ENCODE results near the gene PRTG.
"Not testable (repeated sequence)": the region's sequence is repeated elsewhere in the genome, so short reads cannot be mapped to it uniquely, and the experiment has no call there.

PRTG gene

DNA sequence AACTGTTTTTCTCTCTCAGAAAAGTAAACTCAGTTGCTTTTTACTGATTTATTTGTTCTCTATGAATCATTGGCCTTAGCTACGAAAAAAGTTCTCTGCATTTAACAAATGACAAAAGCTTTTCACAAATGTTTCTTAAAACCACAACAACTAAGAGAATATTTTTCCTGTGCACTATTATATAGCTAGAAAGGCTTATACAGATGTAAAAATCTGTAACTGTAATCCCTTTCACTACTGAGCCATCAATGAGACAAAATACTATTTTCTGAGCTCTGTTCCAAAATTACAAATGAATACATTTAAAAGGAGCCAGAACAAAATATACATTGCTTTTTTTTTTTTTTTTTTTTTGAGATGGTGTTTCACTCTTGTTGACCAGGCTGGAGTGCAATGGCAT is 109.2 kb downstream of the PRTG start:
- no peak for DNase-seq (ENCODE audit: low read depth in 2 of 2)

DNA sequence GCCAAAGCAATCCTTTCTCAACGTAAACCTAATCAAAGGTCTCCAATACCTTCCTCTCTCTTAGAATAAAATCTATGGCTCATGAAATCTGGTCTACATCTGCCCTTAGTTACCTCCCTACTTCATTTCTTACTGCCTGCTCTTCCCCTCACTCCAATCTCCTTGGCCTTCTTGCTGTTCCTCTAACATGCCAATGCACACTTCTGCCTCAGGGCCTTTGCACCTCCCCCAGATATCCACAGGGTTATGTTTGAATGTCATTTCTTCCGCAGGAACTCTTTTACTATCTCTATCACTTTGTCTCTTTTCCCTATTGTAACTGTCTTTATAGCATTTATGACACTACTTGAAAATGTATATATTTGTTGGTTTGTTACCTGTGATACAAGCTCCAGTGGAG is 110.5 kb downstream of the PRTG start:
- no peak for DNase-seq (ENCODE audit: low read depth in 2 of 2)

DNA sequence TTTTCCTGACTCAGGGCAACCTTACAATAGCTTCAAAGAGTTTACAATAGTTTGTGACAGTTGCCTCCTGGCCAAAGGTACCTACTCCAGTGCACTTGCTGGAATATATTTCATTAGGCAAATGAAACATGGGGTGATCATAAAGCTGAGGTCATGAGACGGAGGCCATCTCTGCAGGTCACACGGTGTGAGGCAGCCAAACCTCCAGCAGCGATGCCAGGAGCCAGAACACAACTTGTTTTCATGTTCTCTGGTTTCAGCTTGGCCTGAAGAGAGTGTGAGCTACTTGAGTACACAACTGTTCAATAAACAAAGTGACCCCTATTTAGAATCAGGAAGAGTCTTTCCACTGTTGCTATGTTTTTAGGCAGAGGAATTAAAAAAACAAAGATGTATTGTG is 112.1 kb downstream of the PRTG start:
- DNase-seq (ENCODE audit: low read depth in 2 of 2) = no peak

DNA sequence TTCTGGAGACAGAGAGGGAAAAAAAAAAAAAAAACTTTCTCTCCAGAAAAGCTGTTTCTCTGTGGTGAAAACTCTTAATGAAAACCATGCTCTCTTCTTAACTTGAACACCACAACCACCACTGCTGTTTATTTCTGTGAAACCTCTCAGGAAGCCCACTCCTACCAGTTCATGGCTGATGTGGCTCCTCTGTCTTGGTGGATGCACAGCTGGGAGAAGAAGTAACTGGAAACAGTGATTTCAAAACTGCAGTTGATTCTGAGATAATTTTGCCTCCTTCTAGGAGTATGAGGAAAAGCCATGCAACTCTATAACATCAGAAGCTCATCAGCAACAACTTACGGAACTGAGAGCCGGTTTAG is 114.6 kb downstream of the PRTG start:
- DNase-seq (ENCODE audit: low read depth in 2 of 2) = no peak

DNA sequence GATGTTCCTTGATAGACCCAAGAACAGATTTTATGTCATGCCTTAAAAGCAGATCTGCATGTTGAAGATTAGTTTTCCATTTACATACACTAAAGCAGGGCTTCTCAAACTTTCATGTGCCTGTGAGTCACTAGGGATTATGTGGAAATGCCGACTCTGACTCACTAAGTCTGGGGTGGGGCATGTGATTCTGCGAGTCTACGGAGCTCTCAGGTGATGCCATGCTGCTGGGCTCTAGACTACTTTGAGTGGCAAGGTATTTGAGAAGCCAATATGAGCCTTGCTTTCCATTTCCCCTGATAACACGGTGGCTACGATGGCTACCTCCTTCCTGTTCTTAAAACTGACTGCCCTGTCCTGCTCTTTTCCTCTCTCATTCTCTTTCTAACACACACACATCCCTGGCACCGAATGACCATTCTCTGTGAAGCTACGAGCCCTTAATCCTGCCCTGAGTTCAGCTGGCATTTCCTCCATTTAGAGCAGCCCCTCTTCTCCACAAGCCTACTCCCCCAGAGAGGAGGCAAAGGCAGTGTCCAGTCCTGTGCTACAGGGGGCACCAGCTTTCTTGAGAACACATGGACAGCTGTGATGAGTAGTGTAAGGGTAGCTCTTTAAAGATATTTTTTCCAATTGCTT is 115.1 kb downstream of the PRTG start:
- DNase-seq (ENCODE audit: low read depth in 2 of 2) = no peak

DNA sequence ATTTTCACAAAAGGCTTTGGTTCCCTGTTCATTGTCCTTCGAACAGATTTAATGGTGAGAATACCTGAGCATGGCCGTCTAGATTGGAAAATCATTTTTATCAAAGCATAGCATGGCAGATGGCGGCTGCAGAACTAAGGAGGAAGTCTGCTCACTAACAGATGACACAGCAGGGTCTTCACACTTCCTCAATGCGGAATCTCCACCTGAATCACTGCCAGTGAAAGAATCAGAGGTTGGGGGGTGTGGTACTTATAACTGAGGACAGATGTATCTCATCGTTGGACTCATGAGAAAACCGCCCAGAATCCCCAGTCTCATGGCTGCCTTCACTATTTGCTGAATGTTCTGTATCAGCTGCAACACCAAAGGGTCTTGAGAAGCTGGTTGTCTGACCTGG is 123.2 kb downstream of the PRTG start:
- no peak for DNase-seq (ENCODE audit: low read depth in 2 of 2)

DNA sequence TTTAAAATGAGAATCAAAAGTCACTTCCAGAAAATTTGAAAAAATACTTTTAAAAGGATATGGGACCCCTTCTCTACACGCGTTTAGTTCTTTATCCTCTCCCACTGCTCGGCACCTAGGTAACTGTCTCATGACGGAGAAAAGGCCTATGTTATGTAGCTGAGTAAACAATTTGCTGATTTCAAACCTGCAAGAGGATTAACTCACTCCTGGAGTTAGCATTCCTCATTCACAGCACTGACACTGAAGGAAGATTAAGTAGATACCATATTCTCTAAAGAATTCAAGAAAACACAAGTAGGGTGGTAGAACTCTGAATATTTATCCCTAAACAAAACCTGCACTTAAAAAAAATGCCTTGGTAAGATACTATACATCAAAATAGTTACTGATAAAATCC is 124.6 kb downstream of the PRTG start:
- no peak for DNase-seq (ENCODE audit: low read depth in 2 of 2)

DNA sequence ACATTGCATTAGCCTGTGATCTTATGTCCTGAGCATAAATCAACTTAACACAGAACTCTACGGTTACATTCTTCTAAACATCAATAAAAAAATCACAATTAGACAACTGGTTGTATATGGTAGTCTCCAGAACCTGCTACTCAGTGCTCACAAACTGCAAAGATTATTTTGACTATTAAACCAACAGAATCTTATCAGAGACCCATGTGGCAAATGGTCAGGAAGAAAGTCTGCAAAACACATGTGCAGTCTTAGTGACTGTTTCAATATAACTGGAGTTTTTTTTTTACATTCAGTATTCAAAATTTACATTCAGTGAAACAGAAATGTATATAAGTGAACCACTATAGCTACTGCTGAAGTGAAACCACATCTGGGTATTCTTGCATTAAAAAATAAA is 127.5 kb downstream of the PRTG start:
- no peak for DNase-seq (ENCODE audit: low read depth in 2 of 2)

DNA sequence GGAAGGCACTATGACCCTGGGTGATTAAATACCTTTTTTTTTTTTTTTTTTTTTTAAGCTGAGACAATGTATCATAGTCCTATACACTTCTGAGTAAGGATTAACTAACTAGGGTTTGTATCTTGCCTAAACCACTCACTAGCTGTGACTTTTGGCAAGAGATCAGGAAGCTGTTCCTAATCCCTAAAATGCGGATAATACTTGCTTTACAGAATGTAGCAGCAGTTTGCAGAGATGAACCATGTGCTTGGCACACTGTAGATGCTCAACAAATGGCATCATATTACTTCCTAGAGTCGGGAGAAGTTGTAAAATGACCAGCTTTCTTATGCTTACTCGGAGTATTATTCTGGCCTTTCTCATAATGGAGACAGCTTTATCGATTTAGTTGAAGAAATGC is 129.2 kb downstream of the PRTG start:
- no peak for DNase-seq (ENCODE audit: low read depth in 2 of 2)

DNA sequence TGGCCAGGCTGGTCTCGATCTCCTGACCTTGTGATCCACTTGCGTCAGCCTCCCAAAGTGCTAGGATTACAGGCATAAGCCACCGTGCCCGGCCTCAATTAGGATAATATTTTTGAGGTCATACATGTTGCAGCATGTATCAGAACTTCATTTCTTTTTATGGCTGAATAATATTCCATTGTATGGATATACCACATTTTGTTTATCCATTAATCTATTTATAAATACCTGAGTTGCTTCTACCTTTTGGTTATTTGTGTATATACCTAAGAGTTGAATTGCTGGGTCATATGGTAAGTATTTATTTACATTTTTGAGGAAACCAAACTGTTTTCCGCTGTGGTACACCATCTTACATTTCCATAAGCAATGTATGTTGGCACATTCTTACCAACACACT is 136.7 kb downstream of the PRTG start:
- DNase-seq (ENCODE audit: low read depth in 2 of 2) = no peak

DNA sequence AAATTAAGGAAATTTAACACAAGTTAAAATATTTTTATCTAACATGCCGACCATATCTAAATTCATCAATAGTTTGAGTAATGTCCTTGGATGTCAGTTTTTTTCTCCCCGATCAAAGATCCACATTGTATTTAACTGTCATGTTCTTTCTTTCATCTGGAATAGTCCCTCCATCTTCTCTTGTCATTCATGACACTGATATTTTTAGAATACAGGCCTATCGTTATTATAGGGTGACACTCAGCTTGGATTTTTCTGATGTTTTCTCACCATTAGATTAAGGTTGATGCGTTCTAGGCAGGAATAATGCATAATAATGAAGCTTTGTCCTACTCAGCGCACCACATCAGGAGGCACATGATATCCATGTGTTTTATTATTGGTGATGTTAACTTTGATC is 141.6 kb downstream of the PRTG start:
- DNase-seq (ENCODE audit: low read depth in 2 of 2) = no peak

DNA sequence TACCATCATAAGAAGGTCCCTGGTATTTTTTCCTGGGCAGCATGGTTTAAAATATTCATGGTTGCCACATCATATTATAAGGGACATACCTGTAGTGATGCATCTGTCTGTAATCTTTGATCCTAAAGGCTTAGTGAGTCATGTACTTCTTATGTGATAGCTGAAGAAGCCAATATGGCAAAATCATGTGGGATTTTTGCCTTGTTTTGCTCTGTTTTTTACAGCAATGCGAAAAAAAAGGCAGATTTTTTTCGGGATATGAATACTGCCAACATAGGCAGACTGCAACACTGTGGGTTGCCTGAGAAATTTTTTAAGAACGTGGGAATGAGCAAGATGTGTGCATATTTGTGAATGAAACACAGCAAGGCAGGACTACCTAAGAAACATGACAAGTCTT is 143.5 kb downstream of the PRTG start:
- no peak for DNase-seq (ENCODE audit: low read depth in 2 of 2)

DNA sequence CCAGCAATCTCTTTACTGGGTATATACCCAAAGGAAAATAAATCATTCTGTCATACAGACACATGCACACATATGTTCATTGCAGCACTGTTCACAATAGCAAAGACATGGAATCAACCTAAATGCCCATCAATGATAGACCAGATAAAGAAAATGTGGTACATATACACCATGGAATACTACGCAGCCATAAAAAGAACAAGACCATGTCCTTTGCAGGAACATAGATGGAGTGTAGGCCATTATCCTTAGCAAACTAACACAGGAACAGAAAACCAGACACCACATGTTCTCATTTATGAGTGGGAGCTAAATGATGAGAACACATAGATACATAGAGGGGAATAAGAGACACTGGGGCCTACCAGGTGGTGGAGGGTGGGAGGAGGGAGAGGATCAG is 149.9 kb downstream of the PRTG start:
- DNase-seq (ENCODE audit: low read depth in 2 of 2) = not testable (repeated sequence)

DNA sequence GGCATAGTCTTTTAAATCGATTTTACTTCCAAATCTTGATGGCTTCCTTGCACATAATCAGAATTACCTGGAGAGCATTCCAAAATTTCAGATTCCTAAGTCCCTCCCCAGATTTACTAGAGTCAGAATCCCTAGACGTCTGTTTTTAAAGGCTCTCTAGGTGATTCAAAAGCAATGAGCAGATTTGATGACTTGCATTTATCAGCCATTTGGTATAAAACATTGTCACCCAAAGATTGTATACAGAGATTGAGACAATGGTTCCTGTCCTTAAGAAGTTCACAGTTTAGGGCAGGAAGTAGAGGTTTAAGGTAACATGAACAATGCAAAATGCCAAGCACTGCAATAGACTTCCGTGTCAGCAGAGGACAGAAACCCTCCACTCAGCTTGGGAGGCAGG is 152.2 kb downstream of the PRTG start:
- no peak for DNase-seq (ENCODE audit: low read depth in 2 of 2)

DNA sequence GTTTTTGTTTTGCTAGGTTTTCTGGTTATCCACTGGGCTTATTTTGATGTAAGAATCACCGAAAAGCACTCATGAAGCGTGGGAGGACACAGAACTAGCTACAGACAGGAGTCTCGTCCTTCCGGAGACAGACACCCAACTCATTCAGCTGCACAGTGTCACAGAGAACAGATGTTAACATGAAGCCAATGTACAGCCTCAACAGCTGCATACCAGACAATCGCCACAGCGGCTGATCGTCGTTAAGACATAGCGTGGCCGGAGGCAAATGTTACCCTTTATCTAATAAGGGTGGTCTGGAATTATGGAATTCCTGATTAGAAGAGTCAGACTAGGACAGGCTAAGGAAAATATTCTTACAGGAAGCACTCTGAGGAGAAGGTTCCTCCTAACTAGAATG is 153.7 kb downstream of the PRTG start:
- DNase-seq (ENCODE audit: low read depth in 2 of 2) = no peak

DNA sequence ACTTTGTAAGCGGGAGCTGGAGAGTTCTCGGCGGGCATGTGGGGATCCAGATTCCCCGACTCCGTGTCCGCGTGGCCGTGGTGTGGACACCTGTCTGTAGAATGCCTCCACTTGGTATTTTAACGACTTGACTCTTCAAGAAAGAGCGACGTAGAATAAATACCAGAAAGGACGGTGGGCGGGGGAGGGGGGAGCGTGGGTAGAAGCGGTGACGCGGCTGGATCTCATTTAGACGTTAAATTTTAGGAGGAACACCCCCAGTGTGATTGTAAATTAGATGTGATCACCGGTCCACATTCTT is 154.2 kb downstream of the PRTG start:
- no peak for DNase-seq (ENCODE audit: low read depth in 2 of 2)

DNA sequence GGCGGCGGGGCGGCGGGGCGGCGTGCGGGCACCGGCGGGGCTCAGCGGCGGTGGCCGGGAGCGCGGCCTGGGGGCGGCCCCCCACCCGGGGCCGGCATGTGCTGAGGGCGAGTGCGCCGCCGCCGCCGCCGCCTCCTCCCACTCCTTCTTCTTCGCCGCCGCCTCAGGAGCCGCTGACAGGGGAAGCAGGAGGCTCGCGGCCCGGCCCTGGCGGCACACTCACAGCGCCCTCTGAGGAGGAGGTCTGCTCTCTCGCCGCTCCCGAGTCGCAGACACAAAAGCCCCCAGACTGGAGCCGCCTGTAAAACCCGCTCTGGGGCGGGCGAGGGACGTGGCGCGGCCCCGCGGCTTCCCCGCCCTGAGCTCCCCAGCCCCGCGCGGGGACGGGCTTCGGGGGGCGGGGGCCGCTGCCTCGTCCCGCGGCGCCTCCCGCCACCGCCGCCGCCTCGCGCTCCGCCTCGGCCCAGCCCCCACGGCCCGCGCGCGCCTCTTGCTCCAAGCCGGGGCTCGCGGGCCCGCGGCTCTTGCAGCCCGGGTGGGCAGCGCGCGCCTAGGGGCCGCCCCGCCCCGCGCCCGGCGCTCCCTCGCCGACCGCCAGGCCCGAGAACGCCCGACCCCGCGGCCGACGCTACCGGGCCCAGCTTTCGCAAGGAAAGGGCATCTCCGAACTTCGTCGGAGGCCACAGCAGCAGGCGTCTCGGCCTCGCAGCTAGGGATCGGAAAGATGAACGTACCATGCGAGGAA is 154.7 kb downstream of the PRTG start, which contains the start of gene PYGO1:
TSS of gene PYGO1 (minus strand) at position 276 of the 745 bp plus-strand sequence. CDS start 462 bp downstream, outside the sequence.
- DNase-seq (ENCODE audit: low read depth in 2 of 2) = no peak

DNA sequence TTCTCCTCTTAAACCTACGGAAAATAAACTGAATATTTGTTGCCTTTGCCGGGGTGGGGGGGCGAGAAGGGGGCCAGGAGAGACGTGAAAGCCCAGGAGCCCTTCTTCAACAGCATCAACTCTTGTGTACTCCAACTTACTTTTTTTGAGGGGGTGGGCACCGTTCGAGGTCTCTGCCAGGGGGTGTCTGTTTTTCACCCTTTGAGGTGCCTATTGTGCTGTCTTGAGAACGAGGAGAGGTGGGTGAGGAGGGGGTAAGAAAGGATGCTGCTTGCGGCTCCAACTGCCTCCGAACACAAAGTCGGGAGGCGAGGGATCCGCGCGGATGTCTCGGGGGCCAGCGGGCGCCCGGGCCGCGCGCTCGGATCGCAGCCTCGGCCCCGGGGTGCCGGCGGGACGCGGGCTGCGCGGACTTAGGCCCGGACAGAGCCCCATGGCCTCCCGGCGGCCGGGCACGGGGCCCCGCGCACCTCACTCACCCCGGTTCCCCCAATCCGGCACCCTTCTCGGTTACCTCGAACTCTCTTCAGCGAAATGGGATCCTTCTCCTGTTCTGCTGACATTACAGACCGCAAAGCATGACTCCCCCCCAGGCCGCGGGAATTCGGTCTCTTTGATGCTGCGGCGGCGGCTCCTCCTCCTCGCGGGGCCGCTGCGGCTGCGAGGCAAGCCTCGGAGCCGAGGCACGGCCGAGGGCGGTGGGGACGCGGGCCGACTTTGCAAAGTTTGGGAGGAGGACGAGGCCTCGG is 155.5 kb downstream of the PRTG start:
- DNase-seq (ENCODE audit: low read depth in 2 of 2) = no peak

DNA sequence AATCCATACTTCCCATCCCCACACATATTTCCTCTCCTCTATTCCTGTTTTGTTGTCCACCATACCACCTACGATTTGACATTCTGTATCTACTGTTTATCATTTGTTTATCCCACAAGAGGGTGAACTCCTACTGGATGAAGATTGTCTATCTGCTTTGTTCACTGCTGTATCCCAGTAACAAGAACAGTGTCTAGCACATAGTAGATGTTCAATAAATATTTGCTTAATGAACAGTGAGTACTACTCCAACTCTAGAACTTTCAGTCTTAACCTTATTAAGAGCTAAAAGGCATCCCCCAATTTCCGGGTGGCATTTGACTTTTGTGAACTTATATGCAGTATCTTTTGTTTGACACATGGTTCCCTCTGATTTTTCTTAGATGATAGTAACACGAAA is 156.1 kb downstream of the PRTG start:
- DNase-seq (ENCODE audit: low read depth in 2 of 2) = no peak

DNA sequence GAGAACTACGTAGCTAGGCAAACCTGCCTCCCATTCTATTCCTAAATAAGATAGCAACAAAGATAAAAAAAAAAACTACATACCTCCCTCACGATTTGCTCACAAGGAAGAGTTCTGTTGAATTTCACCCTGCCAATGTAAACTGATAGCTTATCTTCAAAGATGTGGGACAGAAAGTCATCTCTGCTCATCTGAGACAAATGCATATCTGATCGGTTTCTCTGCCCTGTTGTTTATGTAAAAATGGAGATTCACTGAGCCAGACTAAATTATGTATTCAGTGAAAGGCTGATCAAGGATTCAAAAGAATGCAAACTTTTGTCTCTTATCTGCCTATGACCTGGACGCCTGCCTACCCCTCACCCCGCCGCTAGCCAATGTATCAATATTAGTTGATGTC is 166.0 kb downstream of the PRTG start:
- DNase-seq (ENCODE audit: low read depth in 2 of 2) = no peak

DNA sequence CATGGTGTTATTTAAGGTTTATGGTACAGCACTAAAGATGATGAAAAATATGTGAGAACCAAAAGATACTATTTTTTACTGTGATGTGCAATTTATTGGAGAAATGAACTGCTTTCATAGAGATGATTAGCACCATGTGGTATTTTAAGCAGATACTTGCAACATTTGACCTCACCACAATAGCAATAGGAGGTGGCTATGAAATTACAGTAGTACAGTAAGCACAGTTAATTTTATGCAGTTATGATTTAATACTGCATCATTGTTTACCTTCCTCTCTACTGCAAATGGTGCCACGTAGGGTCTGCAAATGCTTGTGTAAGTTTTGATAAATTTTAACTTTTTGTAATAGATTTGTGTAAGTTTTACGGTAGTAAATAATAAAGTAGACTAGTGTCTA is 168.9 kb downstream of the PRTG start:
- no peak for DNase-seq (ENCODE audit: low read depth in 2 of 2)

DNA sequence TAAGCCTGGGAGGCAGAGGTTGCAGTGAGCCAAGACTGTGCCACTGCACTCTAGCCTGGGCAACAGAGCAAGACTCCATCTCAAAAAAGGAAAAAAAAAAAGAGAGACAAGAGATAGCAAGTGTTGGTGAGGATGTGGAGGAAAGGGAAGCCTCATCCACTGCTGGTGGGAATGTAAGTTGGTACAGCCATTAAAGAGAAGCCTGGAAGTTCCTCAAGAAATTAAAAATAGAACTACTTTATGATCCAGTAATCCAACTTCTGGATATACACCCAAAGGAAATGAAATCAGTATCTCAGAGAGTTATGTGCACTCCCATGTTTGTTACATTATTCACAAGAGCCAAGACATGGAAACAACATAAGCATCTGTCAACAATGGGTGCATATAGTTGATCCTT is 169.7 kb downstream of the PRTG start:
- no peak for DNase-seq (ENCODE audit: low read depth in 2 of 2)
